Measurements from ENCODE around the gene FREY1.

The FREY1 gene, protein sequence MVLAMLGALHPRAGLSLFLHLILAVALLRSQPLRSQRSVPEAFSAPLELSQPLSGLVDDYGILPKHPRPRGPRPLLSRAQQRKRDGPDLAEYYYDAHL

DNA sequence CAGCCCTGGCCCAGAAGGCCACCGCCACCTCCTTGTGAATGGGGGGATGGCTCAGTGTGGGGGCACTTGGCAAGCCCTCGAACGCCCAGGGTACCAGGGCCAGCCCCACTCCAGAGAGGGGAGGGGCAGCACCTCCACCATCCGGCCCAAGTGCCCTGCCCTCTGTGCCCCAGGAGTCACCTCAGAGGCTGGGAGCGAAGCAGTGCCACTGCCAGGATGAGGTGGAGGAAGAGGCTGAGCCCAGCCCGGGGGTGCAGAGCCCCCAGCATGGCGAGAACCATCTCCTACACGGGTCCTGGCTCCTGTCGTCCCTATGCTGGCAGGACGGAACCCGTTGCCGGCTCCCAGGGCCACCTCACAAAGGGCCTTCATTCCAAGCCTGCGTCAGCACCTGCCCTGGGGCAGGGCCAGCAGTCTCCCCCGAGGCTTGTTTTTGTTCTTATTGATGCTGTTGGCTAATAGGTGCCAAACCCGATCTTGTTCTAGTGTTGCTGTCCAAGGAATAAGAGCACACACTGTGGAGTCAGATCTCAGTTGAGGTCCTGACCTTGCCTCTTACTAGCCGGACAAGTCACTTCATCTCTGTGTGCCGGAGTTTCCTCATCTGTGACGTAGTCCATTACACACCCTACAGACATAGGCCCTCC lies at the start of gene FREY1:
FREY1 (minus strand) TSS at position 307 of the 647 bp plus-strand sequence; CDS start at position 281, 26 bp downstream.
- DNase-seq (ENCODE audit: low read depth, low spot score) = no peak

DNA sequence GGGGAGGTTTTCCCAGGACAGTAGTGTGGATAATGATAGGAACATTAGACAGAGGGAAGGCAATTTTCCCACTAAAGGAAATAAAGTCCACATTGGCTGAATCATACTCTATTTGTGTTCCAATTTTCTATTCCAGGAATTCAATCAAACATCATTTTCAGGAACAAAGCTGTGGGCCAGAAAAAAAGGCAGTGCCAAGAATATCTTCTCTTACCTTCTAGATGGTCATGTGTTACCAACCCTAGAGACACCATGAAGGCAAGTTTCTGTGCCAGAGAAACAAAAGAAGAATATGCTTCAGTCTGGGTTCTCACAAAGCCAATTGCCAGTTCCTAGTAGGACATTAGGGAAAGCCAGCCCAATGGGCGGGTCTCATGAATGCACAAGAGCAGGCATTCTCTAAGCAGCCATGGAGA lies 42.9 kb upstream of the FREY1 start:
- DNase-seq (ENCODE audit: low read depth, low spot score) = no peak

GRCh38 chr11:45948356-45948755 lies 41.3 kb upstream of the FREY1 start:
- peak; percentile 25 for DNase-seq (ENCODE audit: low read depth, low spot score)

- no peak for DNase-seq (ENCODE audit: low read depth, low spot score)
Observed at GRCh38 chr11:45947885-45948284, 40.8 kb upstream of the FREY1 start.

GRCh38 chr11:45945397-45945999 lies 38.4 kb upstream of the FREY1 start:
- no peak for DNase-seq (ENCODE audit: low read depth, low spot score)

GRCh38 chr11:45942381-45942780 lies 35.3 kb upstream of the FREY1 start:
- no peak for DNase-seq (ENCODE audit: low read depth, low spot score)

DNA sequence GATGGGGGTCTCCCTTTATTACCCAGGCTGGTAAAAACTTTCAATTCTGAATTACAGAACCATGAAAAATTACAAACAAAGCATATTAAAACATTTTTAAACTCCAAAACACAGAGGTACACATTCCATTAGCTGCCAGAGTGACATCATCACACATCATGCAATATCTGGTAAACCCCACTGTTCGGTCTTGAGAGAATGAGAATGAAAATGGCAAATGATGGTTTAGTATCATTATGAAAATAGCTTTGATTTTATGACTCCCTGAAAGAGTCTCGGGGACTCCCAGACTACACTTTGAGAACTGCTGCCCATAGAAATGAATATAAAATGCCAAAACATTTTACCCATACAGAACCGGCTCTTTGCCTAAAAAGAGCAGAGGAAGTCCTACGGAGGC lies 34.2 kb upstream of the FREY1 start:
- no peak for DNase-seq (ENCODE audit: low read depth, low spot score)

DNA sequence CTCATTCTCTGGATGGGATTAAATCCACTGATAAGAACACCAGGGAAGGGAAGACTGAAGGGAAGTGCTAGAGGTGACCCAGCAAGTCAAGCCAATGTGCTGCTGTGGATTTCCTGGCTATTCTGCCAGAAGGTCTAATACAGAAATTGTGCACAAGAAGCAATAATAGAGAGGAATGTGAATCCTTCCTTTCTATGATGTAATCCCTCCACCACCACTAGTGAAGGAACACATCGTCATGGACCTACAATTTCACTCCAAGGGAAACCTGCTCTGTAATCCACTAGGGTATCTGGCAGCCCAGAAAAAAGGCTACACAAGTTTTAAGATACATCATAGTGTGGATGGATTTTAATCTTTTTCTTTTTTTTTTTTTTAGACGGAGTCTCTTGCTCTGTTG lies 32.8 kb upstream of the FREY1 start:
- DNase-seq (ENCODE audit: low read depth, low spot score) = no peak

DNA sequence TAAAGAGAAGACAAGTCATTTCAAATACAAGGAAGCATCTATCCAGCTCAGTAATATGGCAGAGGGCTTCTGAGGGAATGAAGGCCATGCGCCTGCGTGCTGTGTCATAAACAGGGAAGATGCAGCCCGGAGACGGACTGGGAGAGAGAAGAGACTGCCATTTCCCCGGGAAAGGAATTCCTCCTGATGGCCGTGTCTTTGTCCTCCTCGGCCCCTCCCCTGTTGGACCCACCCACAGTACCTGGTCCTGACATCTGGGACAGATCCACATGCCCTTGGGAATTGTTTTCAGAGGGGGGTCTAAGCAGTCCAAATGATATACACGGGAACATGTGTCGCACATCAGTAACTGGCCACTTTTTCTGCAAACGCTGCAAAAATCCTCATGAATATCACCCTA lies 30.8 kb upstream of the FREY1 start:
- DNase-seq (ENCODE audit: low read depth, low spot score) = no peak

DNA sequence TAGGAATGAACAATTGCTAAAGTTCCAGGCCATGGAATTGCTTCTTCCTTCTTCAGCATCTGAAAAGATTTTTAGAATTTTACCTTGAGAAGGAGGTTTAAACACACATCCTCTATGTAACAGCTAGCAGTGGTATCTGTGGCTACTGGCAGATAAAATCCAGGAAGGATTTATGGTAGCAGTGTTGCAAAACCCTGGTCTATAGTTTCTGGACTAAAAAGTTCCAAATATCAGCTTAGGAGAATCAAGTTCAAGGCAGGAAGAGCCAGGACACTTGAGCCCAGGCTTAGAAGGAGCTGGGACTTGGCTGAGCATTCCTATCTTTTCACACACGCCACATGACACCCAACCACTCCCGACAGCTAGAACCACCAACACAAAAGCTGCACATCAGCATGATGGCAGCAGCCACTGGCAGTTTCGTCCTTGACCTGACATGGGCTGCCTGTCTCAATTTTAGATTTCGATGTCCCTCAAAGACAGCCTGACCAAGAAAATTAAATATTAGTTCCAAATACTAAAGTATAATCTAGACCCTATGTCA lies 29.5 kb upstream of the FREY1 start:
- no peak for DNase-seq (ENCODE audit: low read depth, low spot score)

GRCh38 chr11:45935349-45936064 lies 28.4 kb upstream of the FREY1 start:
- no peak for DNase-seq (ENCODE audit: low read depth, low spot score)

GRCh38 chr11:45934580-45935318 lies 27.7 kb upstream of the FREY1 start:
- no peak for DNase-seq (ENCODE audit: low read depth, low spot score)

DNA sequence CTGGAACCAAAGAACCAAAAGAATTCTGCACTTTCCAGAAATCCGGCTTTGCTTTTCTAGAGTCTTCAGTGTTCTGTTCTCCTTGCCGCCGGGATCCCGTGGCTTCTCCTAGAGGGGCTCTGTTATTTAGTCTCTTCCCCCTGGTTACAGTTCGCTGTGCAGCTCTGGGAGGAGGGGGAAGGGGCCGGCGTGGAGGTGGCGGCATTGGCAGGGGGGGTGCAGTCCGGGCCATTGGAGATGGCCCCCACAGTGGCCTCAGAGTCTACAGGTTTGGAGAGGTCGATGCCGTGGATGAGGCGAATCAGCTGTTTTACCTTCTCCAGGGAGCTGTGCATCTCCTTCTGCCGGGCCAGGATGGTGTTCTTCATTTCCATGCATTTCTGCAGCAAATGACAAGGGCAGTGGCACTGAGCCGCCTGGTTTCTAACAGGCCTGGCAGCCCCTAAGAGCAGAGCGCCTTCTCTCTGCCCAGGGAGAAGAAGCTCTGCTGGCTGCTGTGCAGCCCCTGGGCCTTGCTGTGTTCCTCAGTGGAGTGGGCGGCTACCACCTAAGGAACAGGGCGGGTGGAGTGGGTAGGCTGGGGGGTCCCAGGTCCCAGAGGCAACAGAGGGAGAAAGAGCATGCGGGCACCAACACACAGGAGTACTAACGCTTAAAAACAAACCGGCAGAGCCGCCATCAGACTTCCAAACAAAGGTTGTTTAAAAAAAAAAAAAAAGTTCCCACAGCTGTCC lies 26.9 kb upstream of the FREY1 start:
- DNase-seq (ENCODE audit: low read depth, low spot score) = no peak

DNA sequence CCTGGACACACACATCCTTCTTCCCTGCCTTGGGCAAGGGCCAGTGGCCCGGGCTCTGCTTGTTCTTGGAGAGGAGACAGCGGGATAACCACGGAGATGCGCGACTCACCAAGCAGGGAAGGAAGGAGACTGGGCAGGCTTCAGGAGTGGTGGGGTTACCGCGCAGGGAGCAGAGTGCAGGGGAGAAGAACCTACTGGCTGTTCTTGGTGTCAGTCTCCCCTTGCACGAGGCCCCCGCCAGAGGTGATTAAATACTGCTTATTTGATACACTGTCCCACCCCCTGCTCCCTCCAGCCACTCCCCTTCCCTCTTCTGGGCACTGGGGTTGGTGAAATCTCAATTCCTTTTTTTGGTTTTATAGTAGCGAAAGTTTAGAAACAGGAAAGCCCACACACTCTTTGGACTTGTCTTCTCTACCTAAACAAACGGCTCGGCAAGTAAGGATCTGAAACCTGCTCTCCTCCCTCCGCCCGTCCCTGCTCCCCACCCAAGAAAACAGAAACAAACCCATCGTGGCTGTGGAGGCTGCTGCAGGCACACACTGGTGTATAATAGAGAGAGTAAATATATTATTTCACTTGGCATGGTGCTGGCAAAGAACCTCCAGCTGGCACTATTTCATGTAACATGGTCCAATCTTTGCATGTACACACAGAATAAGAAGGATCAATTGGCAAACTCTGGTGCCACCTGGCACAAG lies 26.2 kb upstream of the FREY1 start:
- DNase-seq (ENCODE audit: low read depth, low spot score) = peak; percentile 44

DNA sequence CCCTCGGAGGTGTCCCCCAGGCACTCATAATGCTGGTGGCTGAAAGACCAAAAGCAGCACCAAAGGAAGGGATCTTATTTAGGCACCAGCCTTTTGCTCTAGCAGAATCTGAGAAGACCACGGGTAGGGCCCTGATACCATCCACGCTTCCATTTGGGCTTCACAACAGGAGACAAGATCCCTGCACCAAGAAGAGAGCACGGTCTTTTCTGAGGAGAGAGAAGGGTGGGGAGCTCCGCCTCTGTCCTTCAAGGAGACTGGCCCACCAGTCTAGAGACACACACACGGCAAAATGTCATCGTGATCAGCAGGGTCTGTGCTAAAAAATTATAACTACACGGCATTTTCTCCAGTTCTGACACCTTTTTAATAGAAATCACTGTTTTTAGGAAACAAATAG lies 25.1 kb upstream of the FREY1 start:
- no peak for DNase-seq (ENCODE audit: low read depth, low spot score)

GRCh38 chr11:45931739-45932138 lies 24.7 kb upstream of the FREY1 start:
- no peak for DNase-seq (ENCODE audit: low read depth, low spot score)

DNA sequence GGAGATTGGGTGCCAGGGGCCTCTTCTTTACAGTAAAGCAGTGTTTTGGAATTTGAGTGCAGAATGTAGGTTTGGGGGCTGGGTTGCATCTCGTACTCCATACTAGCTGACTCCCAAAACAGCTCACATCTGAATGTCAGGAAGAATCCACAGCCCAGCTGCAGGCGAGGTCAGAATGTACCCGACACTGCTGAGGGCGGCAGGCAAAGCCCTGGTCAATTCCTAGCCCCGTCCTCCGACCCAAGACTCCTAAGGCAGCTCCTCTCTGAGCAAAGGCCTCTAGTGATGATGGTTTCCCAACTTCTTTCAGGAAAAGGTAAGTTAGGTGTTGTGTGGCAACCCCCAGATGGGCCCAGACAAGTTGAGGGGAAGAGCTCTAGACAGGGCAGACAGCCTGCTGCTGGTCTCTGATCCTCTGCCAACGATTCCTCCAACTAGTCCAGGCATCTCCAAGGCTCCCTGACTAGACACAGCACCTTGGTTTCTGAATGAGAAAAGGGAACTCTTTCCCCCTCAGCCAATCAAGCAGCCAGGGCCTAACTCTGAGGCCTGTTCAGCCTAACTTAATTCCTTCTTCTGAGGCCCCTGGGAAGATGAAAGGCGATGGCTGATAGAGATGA lies 24.0 kb upstream of the FREY1 start:
- DNase-seq (ENCODE audit: low read depth, low spot score) = no peak

DNA sequence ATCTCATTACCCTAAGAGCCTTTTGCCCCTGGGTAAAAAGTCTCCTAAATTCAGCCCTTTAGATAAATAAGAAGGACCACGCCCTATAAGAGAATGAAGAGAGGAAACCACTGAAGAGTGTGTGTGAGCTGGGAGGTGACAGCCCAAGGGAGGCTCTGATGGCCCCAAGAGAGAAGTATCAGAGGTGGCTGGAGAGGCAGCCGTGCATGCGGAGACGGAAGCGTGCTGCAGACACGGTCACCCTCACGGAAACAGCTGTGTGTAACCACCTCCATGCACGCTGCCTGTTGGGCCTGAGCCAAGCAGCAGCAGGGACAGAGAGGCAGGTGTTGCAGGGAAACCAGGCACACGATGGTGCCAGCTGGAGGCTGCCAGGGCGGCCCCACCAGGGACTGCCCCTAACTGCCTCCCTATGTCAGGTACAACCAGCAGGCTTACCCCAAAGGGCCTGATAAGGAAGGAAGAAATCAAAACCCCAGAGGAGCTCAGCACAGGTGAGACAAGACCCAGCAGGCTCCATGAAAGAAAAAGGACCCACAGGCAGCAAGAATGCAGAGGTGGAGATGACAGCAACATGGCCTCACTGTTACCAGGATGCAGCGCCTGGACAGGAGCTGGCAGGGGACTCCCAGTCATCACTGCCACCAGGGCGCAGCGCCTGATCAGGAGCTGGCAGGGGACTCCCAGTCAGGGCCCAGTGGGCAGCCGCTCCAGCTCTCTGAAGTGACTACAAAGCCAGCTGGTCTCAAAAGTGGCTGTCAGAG lies 23.1 kb upstream of the FREY1 start:
- DNase-seq (ENCODE audit: low read depth, low spot score) = no peak

DNA sequence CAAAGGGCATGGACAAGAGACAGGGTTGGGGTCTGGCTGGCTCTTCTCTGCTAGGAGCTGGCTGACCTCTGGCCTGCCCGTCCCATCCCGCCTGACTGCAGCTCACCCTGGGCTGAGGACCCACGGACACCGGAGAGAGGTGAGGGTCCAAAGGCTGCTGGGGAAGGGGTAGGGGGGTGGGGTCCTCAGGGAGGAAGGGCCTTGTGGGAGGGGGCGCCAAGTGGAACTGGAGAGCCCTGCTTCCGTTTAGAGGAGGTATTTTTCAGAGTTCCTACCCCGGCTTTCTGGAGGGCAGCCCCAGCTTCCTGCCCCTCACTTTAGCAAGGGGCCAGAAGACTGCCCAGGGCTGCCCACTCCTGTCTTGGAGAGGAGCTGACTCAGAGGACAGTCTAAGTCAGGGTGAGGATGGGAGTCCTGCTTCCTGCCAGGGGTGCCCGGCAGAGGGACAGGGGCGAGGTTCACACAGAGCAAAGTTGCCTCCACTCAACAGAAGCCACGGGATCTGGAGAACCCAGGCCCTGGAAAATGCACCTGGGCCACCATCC lies 22.5 kb upstream of the FREY1 start:
- DNase-seq (ENCODE audit: low read depth, low spot score) = no peak
